Umbilical cord (tissue), 2 donors: ENCODE results near the gene MYOC. TPM values are rescaled to one million over a fixed set of nuclear protein-coding genes. Genes with fewer than 3 reads are reported as not detected.
"Not testable (repeated sequence)": the region's sequence is repeated elsewhere in the genome, so short reads cannot be mapped to it uniquely, and the experiment has no call there.

ENCODE experiments used
- DNase-seq: peaks from one replicate; pipeline ENCODE4 v3.0.0-alpha.2; 2015; ENCODE audit warnings: low spot score
- total RNA-seq: library from RNA; depleted of rRNA; stranded (reverse); fragments of >200 nt; gene quantifications from one replicate; pipeline ENCODE4 v1.2.3, GENCODE V29; 2014; ENCODE audit warnings: low replicate concordance; ENCODE audit not compliant: insufficient read depth

Gene MYOC
- total RNA-seq, 1 donor from 2014 or later: not detected

- DNase-seq: peak; percentile 28
Observed at GRCh38 chr1:171606402-171606941, 46.0 kb downstream of the MYOC start.

- not testable (repeated sequence) for DNase-seq
Observed at GRCh38 chr1:171603042-171603441, 49.4 kb downstream of the MYOC start.

DNA sequence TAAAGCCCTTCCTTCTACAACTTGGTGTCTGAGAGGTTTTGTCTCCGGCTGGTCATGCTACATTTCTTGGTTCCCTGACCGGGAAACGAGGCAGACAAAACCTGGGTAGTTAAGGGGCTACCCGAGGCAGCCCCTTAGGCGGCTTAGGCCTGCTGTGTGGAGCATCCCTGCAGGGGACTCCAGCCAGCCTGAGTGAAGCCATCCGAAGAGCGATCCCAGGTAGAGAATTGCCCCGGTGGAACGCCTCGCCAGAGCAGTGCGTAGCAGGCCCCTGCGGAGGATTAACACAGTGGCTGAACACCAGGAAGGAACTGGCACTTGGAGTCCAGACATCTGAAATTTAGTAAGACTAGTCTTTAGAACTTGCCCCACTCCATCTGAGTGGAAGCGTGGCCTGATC lies 51.6 kb downstream of the MYOC start:
- no peak for DNase-seq

- DNase-seq: not testable (repeated sequence)
Observed at GRCh38 chr1:171600310-171600709, 52.2 kb downstream of the MYOC start.

DNA sequence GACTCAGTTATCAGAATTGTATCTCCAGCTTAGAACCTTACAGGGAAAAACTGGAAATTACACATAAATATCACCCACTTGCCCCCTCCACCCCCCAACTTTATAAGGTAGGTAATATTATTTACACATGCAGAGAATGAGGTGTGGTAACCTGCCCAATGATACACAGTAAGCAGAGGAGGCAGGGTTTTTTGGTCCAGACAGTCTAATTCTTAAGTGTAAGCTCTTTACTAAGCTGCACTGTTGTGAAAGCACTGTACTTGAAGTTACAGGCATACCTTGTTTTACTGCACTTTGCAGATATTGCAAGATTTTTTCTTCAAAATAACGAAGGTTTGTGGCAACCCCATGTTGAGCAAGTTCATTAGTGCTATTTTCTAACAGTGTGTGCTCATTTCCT lies 55.3 kb downstream of the MYOC start:
- DNase-seq: no peak

DNA sequence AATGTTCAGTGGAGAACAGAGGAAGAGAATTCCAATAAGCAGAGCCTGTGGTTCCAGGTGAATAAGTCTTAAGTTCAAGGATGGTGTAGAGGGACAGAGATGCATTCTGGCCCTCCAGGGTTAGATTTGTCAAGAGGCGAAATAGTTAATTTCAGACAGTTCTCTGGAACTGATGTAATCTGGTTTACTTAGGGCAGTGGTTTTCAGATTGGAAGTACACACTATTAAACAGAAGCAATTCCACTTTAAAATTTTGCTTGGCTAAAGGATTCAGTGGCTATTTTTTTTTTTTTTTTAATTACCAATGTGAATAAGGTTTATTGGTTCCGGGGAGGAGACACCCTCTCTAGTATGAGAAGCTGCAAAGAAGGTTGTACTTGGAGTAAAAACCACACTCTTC lies 55.8 kb downstream of the MYOC start:
- DNase-seq: no peak

DNA sequence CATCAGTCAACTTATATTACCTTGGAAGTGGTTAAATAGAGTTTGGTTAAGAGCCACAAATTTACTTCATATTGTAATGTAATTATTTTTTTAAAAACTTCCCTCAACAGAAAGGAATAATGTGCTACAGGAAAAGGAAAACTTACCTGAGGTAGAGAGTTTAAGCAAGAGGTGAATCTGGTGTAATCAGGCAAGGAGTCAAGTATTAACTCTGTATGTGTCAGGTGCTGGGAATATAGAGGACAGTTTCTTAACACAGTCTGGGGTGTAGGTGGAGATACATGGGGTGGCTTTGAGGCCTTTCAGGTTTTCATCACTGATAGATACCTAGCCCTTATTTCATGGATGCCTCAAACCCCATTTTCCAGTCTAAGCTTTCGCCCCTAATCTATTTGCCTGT lies 56.4 kb downstream of the MYOC start:
- no peak for DNase-seq

DNA sequence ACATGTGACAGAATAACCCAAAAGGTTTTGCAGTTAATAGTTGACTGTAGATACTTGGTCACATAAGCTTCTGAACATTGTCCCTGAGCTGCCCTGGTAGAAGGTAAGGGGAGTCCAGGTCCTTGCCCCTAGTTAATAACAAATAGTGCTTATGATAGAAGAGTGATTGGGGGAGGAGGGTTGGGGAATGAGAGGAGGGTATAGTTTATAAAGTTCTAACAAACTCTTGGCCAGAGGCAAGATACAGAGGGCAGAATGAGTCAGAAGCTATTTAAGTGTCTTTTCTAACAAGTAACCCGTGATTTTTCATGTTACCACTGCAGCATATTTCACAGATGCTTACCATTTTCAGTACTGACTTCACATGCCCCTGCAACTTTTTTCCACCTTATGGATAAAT lies 57.2 kb downstream of the MYOC start:
- no peak for DNase-seq

- DNase-seq: peak; percentile 2
Observed at GRCh38 chr1:171590022-171590421, 62.5 kb downstream of the MYOC start.

GRCh38 chr1:171588230-171588629 lies 64.3 kb downstream of the MYOC start:
- DNase-seq: no peak

GRCh38 chr1:171585715-171586114 lies 66.8 kb downstream of the MYOC start:
- no peak for DNase-seq

Other genes with a start within 250 kb of the MYOC start
- gene PRRC2C, start 167.2 kb downstream of the MYOC start, total RNA-seq: 30.8 TPM
- gene MYOCOS, start 30.4 kb downstream of the MYOC start, total RNA-seq: 0.72 TPM
- gene VAMP4, start 89.4 kb upstream of the MYOC start, total RNA-seq: 19.7 TPM
- 9.4 TPM for gene METTL13, start 129.0 kb upstream of the MYOC start, total RNA-seq
- gene DNM3, start 188.8 kb upstream of the MYOC start, total RNA-seq: 6.7 TPM